Thyroid gland (tissue), 4 donors: ENCODE data around the gene NDUFAF8.

ENCODE experiments used
- POLR2A ChIP-seq, 2 donors: fragments of 450-650 bp; IDR thresholded peaks; one replicate each; pipeline ENCODE4 v1.6.1; 2017; ENCODE audit warnings: antibody characterized with exemption in 2 of 2, mild to moderate bottlenecking in 2 of 2, moderate library complexity in 1 of 2
- TF ChIP-seq, protein P1 (sequence below), 6 experiments: fragments of 200-600 bp in 3 of 6; fragments of 450-650 bp in 3 of 6; sonication (generic) in 3 of 6; IDR thresholded peaks; one replicate each; pipeline ENCODE4 v1.5.1; 2016 to 2019; ENCODE audit warnings: antibody characterized with exemption in 6 of 6, mild to moderate bottlenecking in 2 of 6, inconsistent platforms in 1 of 6, moderate library complexity in 1 of 6

- TF ChIP-seq, protein P1, sequence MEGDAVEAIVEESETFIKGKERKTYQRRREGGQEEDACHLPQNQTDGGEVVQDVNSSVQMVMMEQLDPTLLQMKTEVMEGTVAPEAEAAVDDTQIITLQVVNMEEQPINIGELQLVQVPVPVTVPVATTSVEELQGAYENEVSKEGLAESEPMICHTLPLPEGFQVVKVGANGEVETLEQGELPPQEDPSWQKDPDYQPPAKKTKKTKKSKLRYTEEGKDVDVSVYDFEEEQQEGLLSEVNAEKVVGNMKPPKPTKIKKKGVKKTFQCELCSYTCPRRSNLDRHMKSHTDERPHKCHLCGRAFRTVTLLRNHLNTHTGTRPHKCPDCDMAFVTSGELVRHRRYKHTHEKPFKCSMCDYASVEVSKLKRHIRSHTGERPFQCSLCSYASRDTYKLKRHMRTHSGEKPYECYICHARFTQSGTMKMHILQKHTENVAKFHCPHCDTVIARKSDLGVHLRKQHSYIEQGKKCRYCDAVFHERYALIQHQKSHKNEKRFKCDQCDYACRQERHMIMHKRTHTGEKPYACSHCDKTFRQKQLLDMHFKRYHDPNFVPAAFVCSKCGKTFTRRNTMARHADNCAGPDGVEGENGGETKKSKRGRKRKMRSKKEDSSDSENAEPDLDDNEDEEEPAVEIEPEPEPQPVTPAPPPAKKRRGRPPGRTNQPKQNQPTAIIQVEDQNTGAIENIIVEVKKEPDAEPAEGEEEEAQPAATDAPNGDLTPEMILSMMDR (IDR thresholded peaks at IDR 0.05), result no peak
- TF ChIP-seq POLR2A (IDR thresholded peaks at IDR 0.05), result no peak
Observed at GRCh38 chr17:81202318-81202717, 36.8 kb upstream of the NDUFAF8 start.
